Lung microvascular endothelial cell (primary cell): ENCODE data around the gene KCNK13. TPM values are rescaled to one million over a fixed set of nuclear protein-coding genes. Genes with fewer than 3 reads are reported as not detected.
A peak's percentile ranks its signal among the peaks of the same experiment; 100 is the strongest.
"Not testable (repeated sequence)": the region's sequence is repeated elsewhere in the genome, so short reads cannot be mapped to it uniquely, and the experiment has no call there.

Experiments used
- DNase-seq, 2 donors: peaks; one replicate each; pipeline versions ENCODE4 v3.0.0 to v3.0.0-alpha.2; 2010; ENCODE audit warnings: low read depth in 2 of 2
- total RNA-seq: library from RNA; depleted of rRNA; stranded (reverse); fragments of >200 nt; gene quantifications from 2 replicates; pipeline ENCODE4 v1.2.1, GENCODE V29; 2014

KCNK13 gene
- total RNA-seq, 1 donor from 2014 or later = not detected

DNA sequence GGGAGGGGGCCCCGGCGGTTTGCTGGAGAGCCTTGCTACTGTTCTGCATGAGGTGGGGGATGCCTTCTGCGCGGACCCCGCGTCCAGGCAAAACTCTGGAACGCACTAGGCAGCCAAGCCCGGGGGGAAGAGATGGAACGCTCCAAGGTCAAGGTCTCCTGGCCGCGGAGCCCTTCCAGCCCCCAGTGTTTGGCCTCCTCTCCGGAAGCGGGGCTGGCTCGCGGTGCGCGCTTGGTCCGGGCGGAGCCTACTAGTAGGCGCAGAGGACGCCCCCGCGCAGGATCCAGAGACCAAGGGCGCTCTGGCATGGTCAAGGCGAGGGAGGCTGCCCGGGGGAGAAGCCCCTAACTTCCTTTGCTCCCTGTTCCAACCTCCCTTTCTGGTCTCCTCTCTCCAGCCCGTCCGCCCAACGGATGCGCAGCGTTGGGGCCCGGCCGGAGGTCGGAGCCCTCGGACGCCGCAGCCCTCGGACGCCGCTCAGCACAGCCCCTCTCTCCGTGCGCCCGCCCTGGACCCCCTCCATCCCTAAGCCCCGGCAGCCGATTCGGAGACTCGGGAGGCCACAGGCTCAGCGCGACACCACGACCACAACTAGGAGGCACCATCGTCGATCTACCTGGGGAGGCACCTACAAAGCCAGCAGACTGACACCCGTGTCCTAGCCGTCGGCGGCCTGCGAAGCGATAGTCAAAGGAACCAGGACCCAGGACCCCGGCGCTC lies 669 bp upstream of the KCNK13 start:
- peak in 1 of 2 donors; percentile 1 for DNase-seq

DNA sequence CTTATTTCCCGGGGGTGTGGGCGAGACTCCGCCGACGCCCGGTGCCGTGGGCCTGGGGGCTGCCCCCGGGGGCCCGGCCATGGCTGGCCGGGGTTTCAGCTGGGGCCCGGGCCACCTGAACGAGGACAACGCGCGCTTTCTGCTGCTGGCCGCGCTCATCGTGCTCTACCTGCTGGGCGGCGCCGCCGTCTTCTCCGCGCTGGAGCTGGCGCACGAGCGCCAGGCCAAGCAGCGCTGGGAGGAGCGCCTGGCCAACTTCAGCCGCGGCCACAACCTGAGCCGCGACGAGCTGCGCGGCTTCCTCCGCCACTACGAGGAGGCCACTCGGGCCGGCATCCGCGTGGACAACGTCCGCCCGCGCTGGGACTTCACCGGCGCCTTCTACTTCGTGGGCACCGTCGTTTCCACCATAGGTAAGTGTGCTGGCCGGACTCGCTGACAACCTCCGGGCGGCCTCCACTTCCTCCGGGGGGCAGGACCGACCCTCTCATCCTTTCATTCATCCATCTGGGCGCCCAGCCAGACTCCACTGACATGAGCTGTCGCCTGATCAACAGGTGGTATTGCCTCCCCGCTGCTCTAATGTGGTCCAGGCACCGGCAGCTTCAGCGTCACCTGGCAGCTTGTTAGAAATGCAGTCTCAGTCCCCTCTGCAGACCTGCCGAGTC lies 467 bp downstream of the KCNK13 start:
- peak; percentile 15 to 23 for DNase-seq

DNA sequence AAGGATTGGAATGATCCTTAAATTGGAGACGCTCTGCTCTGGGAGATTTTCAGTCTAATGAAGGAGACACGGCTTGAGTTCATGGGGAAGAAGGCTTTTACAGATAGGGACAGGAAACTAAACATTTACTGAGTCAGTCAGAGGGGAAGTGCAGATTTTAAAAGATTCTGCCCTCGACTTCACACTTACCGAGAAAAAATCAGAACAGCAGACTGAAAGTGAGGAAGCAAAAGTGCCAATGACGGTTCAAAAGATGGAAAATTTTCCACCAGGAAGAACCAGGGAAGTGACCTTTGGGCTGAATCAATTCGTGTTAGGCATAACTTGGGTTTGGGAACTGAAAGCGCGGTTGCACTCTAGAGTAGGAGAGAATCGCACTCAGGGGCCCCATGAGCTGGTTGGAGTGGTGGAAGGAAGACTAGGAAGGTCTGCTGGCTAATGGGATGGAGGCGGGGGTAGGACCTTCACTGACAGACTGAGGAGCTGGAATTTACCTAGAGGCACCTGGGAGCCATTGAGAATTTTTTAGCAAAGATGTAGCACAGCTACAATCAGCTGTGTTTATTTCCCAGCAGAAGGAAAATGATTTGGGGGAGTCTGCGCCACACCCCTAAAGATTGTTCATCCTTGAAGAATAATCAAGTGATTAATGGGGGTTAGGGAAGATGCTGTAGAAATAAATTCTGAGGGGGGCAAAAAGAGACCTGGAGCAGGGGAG lies 1.2 kb downstream of the KCNK13 start:
- peak in 1 of 2 donors; percentile 3 for DNase-seq

DNA sequence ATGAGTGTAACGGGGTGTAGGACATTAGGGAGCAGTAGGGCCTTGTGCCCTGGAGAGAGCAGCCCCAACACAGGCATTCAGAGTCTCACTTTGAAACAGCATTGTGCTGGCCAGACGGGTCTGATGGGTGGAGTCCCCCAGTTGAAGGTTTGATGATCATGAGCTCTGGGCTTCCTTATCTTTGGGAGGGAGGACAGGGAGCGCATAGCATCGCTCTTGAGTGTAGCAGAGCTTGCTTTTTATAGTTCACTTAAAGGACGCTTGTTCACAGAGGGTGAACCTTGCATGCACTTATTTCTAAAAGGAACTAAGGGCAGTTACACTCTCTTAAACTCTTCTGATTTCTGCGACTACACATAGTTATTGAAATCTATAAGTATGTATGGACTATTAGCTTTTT lies 10.6 kb downstream of the KCNK13 start:
- DNase-seq = no peak

DNA sequence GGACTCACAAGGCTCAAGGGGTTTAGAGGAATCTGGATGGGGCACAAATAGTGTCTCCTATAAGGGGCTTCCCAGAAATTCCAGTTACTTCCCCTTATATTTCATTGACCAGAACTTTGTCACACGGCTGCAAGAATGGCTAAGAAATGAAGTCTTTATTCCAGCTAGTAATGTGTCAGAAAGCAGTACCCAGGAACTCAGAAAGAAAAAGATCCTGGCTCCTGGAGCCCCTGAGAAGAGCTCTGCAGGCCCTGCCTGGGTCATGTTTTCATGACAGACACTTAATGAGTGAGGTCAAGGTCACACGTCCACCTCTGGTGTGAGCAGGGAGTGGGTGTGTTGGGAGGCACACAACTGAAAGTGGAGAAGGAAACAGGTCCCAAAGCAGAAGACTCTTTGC lies 17.8 kb downstream of the KCNK13 start:
- no peak for DNase-seq

DNA sequence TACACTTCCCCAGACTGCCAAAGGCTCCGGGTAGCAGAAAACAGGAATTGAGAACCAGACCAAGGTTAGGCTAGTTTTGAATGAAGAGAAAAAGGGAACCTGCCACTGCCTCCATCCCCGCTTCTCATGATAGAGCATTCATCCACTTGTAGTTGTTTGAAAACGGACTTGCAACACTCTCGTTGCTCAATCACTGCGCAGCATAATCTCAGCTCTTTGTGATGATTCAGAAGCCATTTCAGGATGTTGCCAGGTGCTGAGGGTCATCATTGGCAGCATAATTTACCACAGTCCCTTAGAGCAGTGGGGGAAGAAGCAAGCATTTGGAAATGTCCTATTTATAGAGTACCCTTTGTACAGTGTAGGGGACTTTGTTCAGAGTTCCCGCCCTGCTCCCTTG lies 25.6 kb downstream of the KCNK13 start:
- no peak for DNase-seq

DNA sequence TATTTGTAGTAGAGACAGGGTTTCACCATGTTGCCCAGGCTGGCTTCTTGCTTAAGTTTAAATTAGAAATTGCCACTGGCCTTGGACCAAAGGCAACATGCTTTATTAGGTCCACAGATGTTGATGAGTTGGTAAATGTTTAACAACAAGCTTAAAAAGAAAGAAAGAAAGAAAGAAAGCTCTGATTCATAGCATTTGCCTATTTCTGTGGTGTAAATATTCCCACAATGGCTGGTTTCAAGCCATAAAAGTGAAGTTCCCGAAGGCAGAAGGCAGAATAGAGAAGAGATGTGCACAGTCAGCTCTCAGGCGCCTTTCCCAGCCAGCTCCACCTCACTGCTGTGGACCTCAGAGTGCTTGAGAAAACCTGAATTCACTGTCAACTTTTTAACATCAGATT lies 26.4 kb downstream of the KCNK13 start:
- DNase-seq = no peak

DNA sequence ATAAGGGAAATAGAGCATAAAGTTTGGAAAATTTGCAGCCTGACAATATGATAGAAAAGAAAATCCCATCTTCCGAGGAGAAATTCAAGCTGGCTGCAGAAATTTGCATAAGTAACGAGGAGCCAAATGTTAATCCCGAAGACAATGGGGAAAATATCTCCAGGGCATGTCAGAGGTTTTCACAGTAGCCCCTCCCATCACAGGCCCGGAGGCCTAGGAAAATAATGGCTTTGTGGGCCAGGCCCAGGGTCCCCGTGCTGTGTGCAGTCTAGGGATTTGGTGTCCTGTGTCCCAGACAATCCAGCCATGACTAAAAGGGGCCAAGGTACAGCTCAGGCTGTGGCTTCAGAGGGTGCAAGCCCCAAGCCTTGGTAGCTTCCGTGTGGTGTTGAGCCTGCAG lies 27.7 kb downstream of the KCNK13 start:
- not testable (repeated sequence) for DNase-seq

DNA sequence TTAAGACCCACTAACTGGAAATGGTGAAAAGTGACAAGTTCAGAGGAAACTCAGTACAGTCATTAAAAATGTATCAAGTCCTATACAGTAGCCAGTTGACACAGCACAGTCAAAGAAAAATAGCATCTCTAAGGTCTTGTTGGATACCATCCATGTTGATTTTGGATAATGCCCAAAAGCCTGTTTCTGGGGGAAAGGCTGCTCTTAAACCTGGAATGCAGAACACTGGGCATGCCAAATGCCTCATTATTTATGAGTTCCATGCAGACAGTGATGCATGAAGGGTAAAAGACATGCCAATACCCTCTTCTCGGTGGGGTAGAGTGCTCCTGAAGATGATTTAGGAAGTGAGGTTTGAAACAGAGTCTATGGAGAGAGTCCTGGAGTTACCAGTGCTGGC lies 29.6 kb downstream of the KCNK13 start:
- peak; percentile 30 to 34 for DNase-seq

DNA sequence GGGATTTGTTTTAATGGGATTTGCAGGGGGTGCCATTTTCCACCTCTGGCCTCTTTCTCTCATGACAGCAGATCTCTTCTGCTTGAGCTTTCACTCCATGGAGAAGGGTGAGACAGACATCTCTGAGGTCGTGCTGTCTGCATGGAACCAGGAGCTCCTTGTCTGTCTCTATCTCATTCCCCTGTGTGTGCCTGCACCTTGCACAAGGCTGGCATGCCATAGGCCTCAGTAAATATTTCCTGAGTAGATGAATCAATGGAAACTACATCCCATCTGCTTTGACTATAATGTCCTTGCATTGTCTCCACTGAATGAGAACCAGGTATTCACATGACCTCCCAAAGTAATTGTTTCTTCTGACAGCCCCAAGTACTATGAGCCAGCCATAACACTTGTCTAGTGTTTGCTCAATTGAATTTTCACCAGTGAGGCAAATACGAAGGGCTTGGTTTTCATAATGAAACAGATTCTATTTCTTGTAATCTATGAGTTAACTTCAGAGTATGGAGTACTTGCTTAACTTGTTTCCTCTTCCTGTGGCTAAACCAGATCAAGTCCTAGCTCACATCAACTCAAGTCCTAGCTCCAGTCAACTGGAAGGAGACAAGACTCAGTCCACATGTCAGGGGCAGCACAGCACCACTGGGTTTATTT lies 32.3 kb downstream of the KCNK13 start:
- peak in 1 of 2 donors; percentile 19 for DNase-seq

DNA sequence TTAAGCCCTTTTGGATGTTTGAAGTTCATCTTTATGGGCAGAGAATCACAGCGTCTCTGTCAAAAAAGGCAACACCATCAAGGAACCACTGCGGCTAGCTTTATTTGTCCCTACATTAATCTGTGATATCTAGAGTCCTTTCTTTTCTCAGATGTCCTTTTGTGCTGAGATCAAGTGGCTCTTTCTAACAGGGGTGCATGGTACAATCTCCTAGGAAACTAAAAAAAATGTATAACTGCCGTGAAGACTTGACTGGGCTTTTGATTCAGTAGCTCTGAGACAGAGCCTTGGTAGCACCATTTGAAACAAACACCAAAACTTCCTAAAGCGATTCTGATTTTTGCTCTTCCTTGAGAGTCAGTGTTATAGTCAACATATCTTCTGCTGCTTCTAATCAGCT lies 33.3 kb downstream of the KCNK13 start:
- no peak for DNase-seq

DNA sequence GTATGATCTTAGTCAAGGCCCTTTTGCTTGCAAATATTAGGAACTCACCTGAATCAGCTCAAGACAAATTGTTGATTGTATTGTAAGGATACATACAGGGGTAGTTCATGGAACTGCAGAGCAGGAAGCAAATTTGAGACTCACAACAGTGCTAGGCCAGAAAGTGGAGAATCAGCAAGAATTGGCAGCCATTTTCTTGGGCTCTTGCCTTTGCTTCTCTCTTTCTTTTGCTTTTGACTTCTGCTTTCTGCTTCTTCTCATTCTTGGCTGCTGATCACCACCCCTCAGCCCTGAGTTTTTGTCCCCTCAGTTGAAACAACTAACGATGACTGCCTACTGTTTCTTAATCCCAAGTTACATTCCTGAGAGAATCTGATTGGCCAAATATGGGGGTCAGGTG lies 34.8 kb downstream of the KCNK13 start:
- no peak for DNase-seq

DNA sequence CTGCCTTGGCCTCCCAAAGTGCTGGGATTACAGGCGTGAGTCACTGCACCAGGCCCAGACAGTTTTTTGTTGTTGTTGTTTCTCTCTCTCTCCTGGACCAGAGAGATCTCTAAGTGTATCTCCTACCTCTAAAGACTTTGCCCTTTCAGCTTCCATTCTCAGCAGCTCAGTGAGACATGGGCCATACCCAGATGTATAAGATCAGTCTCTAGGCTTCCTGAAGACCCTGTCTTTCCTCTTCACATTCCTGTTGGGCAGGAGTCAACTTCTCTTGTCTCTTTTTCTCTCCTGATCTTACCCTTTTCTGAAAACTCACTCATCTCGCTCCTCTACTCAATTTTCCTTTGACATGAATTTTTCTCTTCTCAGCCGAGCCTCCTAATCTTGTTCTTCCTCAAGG lies 42.0 kb downstream of the KCNK13 start:
- DNase-seq = no peak

DNA sequence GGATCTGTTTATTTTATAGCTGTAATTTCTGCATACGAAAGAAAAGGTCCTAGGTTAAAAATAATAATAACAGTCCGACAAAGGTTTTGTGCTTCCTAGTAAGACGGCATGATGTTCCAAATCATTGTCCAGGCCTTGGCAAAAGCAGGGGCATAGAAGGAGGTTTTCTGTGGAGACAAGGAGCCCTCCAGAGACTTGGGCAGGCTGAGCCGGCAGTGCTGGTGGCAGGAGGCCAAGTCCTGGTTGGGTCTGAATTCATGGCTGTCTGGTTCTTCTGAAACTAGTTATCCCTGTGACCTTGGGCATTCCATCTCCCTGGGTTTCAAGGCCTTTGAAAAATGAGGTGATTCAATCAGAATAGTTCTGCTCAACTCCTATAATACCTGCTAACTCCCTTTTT lies 44.0 kb downstream of the KCNK13 start:
- no peak for DNase-seq

DNA sequence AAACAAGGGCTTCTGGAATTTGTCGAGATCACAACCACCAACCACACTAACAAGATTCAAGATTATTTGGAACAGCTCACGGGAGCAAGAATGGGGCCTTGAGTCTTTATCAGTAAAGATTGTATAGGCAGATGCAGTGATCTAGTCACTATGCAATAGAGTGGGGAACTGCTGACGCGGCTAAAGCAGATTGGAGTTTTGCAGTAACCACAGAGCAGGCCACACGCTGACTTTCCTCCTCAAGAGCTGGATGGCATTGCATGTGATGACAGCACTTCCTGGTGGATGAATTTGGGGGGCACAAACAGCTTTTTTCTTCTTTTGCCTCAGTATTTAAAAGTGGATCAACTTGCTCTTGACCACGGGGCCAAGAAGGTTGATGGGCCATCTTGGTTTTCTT lies 46.0 kb downstream of the KCNK13 start:
- DNase-seq = no peak

DNA sequence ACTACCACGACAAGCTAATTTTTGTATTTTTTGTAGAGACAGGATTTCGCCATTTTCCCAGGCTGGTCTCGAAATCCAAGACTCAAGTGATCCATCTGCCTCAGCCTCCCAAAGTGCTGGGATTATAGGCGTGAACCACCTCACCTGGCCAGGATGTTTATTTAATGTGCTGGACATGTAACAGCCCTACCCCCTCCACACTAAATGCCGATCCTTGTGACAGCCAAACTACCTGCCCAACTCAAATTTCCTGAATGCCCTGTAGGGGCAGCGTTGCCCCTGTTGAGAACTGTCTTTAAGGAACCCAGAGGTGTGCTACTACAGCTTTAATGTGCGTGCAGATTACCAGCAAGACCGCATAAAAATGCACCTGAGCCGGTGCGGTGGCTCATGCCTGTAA lies 48.1 kb downstream of the KCNK13 start:
- no peak for DNase-seq

DNA sequence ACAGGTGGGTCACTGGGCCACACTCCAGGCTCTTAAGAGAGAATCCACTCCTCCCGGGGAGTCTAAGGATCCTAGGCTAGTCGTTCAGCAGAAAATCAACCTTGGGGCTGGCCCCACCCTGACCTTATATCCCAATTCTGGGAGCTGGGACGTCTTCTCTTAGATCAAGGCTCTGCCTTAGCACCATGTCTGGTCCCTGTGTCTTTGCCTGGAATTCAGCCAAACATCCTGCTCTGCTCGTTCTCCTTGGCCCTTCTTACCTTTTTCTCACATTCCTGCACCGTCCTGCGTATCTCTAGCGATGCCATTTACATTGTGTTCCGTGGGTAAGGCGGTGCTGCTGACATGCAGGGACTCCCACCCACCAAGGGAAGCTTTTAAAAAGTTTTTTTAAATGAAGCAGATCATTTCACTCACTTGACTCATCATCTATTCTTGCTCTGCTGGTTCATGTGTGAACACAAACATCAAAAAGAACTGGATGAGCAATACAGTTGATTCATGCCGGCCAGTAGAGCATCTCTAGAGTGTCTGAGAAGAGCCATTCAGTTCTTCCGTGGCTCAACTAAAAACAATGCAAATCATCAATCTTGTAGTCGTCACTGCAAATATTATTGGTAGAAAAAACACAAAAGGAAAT lies 50.2 kb downstream of the KCNK13 start:
- DNase-seq = peak in 1 of 2 donors; percentile 16

DNA sequence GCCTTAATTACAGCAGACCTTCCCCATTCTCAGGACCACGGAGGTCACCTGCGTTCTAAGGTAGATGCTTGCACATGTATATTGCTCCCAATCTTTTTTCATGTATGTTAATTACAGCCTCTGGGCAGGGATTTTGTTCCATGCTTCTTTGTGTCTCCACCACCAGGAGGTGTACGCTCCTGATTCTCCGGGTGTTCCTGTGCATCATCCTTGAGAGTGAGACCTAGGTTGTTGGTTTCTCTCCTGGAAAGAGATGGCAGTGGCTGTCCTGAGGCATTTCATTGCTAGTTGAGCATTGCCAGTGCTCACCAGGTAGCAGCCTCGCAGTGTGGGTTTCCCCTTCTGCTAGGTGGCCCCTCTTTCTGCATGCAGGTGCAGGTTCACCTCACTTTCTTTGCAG lies 52.8 kb downstream of the KCNK13 start:
- no peak for DNase-seq

DNA sequence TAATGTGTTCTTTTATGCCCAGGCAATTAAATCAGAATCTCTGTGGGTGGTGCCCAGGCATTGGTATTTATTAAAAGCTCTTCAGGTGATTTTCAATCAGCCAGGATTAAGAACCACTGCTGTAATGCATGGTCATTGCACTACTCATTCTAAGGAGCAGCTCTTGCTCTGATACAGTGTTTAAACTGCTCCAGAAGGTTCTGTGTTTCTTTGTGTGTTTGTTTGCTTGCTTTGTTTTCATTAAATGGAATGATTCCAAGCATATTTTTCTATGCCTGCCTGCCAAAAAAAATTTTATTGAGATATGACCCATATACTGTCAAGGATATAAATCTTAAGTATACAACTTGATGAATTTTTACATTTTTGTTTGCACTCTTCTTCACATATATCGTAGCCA lies 54.0 kb downstream of the KCNK13 start:
- DNase-seq = no peak

DNA sequence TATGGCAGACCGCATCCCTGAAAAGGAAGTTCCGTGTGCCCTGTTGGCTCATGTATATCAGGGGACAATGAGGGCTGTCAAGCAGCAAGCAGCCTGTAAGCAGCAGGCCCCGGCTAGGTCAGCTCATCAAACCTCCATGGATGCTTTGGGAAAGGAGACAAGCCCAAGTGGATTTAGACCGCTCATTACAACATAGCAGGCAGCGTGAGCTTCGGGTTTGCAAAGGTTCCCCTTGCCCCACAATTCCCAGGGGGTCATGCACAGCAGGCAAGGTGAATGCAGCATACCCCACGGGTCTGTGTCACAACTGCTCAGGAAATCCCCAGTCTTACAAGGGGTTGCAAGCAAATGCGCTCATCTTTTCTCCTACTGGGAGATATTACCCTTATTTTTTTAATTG lies 54.6 kb downstream of the KCNK13 start:
- DNase-seq = no peak

DNA sequence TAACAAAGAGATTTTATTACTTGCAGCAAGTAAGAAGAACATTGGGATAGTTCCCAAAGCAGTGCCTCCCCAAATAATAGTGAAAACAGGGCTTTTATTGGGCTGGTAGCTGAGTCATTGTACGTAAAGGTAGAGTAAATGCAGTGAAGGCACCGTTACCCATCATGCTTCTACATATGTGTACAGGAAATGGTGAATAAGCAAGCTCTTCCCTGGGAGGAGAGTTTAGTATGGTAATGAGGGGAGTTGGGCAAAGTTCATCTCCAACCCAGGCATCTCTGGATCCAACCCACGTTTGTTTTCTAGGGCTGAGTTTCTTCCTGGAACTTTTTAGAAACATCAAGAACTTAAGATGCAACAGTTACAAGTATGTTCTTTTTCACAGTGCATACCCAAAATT lies 56.2 kb downstream of the KCNK13 start:
- no peak for DNase-seq

DNA sequence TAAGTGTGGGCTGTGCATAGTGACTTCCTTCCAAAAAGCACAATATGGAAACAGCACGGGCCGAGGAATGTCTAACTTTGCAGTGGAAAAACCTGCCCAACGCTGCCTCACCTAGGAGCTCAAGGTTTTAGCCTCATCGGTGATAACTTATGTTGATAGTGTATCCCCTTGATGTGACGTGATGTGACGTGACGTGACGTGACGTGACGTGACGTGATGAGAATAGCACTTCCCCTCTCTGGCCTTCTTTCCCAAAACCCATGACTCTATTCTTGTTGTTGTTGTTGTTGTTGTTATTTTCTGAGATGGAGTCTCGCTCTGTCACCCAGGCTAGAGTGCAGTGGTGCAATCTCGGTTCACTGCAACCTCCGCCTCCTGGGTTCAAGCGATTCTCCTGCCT lies 64.5 kb downstream of the KCNK13 start:
- no peak for DNase-seq
